ENCODE data around the gene HMGN3.

GRCh38 chr6:79170431-79170830 lies 64.1 kb downstream of the HMGN3 start:
- TF ChIP-seq CTCF (IDR thresholded peaks at IDR 0.05) (no peak), POLR2A (IDR thresholded peaks at IDR 0.05) (no peak), POLR2AphosphoS5 (IDR thresholded peaks at IDR 0.05) (no peak)
